Daoy (cell line): Measurements from ENCODE around the gene ADAMTSL3. TPM values are rescaled to one million over a fixed set of nuclear protein-coding genes. Genes with fewer than 3 reads are reported as not detected.
"Not testable (repeated sequence)": the region's sequence is repeated elsewhere in the genome, so short reads cannot be mapped to it uniquely, and the experiment has no call there.

ENCODE experiments used
- DNase-seq: peaks from one replicate; pipeline ENCODE4 v3.0.0-alpha.2; 2015; ENCODE audit warnings: low read depth
- total RNA-seq: library from RNA; depleted of rRNA; stranded (reverse); fragments of >200 nt; shearing (Covaris generic); gene quantifications from 2 replicates; pipeline ENCODE4 v1.2.3, GENCODE V29; 2014

Gene ADAMTSL3
- total RNA-seq, 1 experiment from 2014 or later: 0.34 TPM

DNA sequence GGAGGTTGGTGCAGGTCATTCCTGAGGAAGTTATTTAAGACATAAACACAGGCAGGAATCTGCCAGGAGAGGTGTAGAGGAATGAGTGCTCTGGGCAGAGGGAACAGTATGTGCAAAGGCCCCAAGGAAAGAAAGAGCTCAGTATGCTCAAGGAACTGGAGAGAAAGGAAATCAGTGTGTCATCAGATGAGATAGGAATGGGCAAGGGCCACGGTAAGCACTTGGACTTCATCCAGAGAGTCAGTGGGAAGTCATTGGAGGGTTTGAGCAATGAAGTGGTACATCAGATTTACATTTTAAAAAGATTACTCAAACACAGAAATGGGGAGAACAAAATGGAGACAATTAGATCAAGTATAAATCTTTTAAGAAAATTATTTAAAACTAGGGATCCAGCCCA lies 272.2 kb downstream of the ADAMTSL3 start:
- DNase-seq: peak; percentile 5

DNA sequence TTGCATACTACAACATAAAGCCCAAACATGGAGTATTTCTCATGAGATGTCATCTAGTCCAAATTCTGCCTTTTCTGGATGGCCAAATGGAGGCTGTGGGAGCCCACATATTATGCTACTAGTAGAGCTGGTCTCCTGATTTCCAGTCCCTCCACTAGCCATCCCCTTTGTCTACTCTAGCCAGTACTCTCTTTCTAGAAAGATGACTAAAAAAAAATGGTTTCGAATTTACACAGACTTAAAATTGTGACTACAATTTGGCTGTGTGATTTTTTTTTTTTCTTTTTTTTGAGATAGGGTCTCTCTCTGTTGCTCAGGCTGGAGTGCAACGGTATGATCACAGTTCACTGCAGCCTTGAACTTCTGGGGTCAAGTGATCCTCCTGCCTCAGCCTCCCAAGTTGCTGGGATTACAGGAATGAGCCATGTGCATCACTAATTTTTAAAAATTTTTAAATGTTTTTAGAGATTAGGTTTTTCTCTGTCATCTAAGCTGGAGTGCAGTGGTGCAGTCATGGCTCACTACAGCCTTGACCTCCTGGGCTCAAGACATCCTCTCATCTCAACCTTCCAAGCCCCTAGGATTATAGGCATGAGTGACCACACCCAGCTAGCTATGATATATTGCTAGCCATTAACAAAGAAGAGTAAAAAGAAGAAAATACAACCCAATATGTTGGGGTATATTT lies 273.9 kb downstream of the ADAMTSL3 start:
- DNase-seq: no peak

DNA sequence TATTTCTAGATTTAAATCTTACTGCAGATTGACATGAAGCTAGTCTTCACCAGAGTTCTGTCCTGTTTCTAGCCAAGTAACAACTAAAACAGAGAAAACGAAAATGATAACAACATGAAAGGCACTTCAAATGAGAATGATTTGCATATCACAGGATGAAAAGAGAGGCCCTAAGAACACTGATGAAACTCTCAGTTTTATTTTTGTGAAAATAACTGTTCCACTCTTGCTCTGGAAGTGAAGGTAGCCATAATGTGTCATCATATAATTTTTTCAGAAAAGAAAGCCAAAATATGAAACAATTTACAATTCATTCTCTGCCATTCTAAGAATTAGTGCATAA lies 274.4 kb downstream of the ADAMTSL3 start:
- no peak for DNase-seq

DNA sequence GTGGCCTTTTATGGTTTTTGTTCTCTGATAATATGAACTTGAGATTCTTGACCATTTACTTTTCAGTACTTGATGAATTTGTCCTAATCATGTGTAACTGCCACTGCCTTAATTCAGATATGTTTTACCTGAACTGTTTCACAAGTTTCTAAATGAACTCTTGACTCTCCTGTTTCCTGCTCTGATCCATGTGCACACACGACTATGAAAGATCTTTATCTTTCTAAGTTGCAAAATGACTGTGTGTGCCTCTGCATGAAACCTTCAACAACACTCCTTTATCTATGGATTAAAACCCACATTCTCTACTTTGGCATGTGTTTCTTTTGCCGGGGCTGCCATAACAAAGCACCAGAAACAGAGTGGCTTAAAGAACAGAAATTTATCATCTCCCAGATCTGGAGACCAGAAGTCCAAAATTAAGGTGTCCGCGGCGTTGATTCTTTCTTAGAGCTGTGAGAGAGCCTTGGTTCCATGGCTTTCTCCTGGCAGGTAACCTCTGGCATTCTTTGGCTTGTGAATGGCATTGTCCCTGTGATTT lies 275.0 kb downstream of the ADAMTSL3 start:
- no peak for DNase-seq

DNA sequence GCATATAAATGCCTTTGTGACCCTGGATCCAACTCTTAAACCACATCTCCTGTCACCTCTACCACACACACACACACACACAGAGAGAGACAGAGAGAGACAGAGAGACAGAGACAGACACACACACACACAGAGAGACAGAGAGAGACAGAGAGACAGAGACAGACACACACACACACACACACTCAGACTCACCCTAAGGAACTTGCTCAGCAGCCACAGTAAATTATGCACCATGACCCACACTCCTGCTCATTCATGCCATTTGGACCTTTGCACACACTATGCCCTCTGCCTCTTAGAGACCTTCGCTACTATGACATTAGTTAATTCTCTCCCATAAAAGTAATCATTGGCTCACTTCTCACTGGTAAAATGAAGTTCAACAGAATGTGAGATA lies 275.7 kb downstream of the ADAMTSL3 start:
- DNase-seq: no peak

DNA sequence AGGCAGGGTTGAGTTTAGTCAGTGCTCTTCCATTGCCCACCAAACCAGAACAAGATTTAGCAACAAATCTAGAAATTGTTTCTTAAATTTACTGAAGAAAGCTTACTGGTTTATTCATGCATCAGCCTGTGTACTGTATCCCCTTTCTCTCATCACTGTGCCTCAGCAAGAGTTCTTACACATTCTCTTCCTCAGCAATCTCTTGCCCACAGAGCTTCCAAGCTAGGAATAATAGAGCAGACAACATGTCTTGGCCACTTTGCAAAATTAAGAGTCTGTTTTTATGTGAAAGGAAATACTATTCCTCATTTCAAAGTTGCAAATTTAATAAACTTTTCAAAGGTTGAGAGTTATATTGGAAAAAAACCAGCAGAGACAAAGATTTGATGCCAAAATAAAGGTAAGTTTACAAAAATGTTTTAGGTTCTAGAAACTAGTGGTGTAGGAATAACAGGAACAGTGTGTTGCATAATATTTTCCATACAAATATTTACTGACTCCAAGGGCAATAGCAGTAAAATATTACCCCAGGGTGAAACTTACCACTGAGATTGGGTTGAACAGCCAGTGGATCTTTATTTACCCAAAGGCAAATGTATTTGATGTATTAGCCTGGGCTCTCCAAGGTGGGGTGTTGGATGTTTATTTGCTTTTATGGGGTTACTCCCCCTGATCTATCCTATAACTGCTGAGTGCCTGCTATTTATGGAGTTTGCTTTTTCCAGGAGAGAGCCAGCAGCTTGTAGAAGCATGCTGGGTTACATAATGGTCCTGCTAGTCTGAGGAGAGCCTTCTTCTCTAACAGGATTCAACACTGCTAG lies 276.7 kb downstream of the ADAMTSL3 start:
- no peak for DNase-seq

DNA sequence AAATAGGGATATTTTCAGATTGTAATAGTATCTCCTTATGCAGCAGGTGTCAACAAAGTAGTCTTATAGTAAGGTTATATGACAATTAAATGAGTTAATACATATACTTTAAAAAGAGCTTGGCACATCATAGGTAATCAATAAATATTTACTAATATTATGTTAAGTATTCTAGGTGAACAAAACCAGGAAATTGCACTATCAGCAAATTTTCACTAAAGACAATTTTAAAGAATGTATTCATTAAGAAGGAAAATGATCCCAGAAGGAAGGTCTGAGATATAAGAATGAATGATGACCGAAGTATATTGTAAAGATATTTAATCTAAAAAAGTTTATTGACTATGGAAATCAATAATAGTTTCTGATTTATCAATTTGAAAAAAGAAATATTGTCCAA lies 281.9 kb downstream of the ADAMTSL3 start:
- DNase-seq: no peak

DNA sequence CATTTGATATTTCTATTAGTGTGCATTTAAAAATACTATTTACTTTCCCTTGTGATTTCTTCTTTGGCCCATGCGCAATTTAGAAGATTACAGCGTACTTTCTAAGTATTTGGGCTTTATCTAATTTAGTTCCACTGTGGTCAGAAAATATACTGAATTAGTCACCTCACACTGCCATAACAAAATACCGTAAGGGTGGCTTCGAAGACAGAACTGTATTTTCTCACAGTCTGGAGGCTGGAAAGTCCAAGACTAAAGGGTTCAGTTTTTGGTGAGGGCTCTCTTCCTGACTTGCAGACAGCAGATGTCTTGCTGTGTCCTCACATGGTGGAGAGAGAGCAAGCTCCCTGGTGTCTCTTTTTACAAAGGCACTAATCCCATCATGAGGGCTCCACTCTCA lies 286.2 kb downstream of the ADAMTSL3 start:
- DNase-seq: no peak

DNA sequence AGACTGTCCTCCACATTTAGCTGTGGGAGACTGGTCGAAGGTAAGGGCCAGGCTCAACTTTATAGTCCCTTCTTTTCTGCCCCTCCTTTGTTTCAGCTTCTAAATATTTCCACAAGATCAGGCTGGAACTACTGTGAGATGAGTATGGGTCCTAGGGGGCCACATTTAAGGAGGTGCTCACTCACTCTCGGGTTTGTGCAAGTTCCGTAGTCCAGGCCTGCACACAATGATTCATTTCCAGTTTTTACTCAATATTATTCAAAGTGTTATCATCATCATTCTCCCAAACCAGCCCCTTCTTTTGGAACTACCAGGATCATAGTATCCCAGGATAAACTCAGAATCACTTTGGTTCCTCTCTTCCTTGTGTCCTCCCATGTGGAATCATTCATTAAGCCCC lies 289.1 kb downstream of the ADAMTSL3 start:
- DNase-seq: no peak

DNA sequence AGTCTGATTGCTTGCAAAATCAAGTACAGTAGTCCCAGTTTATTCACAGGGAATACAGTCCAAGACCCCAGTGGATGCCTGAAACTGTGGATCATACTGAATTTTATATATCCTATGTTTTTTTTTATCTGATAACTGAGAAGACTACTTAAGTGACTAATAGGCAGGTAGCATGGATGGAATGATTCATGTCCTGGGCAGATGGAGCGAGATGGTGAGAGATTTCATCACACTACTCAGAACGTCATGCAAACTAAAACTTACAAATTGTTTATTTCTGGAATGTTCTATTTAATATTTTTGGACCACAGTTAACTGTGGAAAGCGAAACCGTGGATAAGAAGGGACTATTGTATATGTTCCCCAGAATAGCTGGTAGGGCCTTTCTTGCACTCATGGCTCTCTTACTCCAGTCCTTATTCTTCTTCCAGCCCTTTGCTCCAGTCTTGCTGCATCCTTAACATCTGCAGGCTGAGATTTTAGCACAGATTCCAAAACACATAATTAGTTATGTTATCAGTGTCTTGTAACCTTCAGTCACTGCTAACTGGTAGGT lies 290.0 kb downstream of the ADAMTSL3 start:
- no peak for DNase-seq

DNA sequence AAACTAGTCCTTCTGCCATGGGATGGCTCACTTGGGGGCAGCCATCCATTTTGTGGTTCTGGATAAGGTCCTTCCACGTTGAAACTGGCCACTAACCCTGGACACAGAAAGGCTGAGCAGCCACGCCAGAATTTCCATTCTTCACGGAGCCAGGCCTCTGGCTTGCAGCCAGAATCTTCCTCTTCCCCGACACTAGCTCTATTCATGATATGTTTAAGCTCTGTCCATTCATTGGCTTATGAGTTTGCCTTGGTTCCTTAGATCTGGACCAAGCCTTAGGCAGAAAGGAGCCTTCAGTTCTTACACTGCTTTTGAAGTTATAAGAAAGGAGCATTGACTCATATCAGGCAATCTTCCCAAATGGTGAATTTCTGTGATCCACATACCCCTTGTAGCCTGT lies 293.2 kb downstream of the ADAMTSL3 start:
- DNase-seq: no peak

DNA sequence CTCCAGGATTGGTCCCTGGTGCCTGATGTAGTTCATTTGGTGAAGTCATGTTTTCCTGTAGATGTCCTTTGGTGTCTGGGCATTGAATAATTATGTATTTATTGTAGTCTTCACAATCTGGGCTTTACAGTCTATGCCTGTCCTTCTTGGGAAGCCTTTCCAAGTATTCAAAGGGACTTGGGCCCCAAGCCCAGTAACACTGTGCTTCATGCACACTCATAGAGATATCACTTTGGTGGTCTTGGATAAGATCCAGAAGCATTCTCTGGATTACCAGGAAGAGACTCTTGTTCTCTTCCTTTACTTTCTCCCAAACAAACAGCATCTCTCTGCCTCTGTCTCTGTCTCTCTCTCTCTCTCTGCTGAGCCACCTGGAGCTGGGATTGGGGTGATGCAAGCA lies 300.6 kb downstream of the ADAMTSL3 start:
- DNase-seq: no peak

DNA sequence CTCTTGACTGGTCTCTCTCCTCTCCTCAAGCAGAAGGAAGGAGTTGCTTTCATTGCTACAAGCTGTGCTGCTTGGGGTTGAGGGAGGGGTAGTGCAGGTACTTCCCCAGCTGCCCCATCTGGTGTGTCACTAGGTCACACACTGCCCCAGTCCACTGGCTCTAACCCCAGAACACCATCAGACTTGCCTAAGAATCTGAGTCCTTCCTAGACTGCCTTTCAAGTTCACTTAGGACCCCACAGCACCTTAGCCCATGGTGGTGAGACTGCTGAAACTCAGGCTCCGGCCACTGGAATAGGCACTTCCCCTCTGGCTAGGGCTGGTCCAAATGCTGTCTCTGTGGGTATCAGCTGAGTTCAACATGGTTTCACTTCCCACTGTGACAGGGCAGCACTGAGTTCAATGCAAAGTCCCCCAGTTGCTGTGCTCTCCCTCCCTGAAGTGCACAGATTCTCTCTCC lies 301.9 kb downstream of the ADAMTSL3 start:
- DNase-seq: no peak

DNA sequence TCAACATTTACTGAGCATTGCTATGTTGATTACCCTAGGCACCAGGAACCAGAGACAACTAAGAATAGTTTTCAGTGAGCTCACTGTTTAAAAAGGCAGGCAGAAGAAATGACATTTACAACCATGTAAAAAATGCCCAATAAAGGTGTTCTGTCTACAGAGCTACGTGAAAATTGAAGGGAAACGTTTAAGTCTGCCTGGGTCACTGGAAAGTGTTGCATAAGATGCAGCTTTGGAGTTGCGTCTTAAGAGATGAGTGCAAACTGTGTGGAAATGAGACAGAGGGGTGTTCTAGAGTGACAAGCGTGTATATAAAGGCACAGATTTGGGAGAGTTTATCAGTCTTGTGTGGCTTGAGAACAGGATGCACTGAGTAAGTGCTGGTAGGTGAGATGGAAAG lies 303.0 kb downstream of the ADAMTSL3 start:
- DNase-seq: no peak

DNA sequence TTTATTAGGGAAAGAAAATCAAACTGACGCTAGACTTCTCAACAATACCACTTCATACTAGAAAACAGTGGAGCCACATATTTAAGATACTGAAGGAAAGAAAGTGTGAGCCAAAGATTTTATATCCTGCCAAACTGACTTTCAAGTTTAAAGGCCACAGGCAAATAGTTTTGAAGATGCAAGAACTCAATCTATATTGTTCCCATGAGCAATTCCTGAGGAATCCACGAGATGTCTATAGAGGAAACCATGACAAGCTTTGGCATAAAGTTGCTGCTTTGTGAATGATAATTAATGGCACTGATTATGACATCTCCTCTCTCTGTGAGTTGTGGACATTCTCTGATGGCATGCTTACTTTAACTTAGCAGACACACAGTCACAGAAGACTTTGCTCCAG lies 305.6 kb downstream of the ADAMTSL3 start:
- no peak for DNase-seq

DNA sequence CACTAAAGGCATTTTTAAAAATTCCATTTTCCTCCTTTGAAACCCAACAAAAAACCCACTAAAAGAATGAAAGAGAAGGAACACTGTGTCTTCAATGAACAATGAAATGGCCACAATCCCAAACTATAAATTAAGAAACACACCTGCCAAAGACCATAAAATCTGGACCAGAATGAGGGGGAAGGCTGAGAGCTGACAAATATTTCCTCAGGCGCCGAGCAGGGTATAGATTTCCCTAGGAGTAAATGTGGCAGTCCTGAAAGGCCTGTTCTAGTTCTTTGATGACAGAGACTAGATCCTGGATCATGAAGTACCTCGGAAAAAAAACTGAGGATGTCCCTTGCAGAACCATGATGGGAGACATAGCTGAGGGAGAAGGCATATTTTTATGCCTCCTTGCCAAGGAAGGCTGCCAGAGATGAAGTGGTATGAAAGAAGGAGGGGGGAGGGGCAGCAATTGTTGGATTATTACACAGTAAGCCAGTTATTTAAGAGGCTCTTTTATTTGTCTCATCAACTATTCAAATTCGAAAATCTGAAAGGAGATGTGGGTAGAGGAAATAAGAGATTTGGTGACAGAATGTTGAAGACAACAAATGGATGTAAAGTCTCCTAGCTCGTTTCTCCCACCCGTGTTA lies 306.4 kb downstream of the ADAMTSL3 start:
- no peak for DNase-seq

DNA sequence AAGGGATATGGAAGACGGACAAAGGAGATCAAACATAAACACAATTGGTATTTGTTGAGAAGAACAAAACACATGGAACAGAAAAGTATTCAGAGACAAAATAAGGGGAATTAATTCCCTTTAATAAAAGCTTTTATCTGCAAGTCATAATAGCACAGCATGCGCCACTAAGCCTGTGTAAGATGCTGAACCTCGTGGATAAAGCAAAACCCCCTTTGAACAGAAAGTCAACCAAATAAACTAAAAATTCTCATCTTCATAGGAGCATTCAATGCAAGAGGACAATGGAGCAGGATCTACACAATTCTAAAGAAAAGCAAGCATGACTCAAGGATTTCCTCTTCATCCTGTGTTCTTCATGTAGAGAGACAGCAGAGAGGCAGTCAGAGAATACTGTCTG lies 307.4 kb downstream of the ADAMTSL3 start:
- no peak for DNase-seq

DNA sequence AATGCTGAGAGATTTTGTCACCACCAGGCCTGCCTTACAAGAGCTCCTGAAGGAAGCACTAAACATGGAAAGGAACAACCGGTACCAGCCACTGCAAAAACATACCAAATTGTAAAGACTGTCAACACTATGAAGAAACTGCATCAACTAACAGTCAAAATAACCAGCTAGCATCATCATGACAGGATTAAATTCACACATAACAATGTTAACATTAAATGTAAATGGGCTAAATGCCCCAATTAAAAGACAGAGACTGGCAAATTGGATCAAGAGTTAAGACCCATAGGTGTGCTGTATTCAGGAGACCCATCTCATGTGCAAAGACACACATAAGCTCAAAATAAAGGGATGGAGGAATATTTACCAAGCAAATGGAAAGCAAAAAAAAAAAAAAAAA lies 311.0 kb downstream of the ADAMTSL3 start:
- not testable (repeated sequence) for DNase-seq

DNA sequence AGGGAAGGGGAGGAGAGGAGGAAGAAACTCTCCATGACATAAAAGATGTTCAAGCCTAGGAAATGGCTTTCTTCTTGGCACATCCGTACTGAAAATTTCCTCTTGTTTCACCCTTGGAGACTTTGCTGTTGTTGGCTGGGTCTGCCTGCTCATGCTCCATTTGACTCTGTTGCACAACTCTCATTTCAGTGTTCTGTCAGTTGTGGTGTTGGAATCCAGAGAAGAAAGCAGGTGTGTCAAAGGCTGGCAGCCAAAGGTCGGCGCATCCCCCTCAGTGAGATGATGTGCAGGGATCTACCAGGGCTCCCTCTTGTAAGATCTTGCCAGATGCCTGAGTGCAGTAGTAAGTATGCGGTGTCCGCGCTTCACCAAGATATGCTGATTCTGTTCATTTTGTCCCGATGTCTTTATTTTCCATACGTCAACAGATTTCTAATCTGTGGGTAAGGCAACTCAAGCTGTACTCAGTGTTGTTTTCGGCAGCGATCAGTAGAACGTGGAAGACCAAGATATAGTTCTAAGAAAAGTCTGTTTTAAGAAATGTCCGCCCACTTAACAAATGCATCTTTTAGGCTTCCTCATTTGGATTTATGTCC lies 316.5 kb downstream of the ADAMTSL3 start:
- no peak for DNase-seq

DNA sequence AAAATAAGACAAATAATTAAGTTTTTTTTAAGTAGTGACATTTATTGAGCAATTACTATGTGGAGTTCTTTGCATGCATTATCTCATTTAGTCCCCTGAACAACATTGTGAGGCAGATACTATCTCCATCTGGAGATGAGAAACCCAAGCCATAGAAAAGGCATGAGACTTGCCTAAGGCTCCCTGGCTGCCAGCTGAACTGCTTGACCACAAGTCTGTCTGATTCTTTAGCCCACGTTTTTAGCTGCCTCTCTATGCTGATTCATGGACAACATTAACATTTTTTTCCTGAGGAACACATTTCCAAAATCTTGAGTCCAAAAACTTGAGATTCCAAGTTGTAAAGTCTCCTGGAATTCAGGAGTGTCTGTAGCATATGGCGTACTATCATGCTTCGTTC lies 318.1 kb downstream of the ADAMTSL3 start:
- DNase-seq: no peak

DNA sequence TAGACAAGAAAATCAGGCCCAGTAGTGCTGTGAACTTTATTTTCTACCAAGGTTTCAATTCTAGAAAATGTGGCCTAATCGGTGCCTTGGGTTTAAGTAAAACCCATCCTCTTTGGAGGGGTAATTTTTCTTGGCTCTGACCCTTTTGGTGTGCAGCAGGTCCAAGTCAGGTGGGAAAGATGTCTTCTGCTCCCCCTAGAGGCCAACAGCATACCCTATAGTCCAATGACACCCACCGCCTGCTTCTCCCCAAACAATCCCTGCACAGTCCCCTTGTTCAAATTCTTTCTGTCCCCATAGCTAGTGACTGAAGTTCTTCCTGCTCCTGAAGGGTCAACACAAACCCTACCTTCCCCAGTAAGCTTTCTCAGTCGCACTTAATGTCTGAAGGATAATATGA lies 319.9 kb downstream of the ADAMTSL3 start:
- no peak for DNase-seq

DNA sequence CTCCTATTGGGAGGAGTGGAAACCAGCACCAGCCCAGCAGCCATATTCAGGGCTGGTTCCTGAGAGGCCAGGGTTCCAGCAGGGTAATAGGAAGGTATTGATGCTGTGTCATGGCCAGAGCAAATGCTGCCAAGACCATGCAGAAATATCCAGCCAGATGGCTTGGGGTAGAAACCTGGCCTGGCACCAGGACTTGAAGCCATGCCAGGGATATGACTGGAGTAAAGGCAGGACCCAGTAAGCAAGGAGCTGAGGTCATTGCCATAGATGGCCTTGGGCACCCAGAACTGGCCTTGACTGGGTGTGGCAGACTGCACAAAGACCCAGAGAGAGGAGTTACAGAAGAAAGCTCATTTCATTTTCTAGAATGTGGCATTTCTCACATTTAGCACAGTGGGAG lies 324.1 kb downstream of the ADAMTSL3 start:
- no peak for DNase-seq
